ENCODE results near the gene ARFGAP3. TPM values are rescaled to one million over a fixed set of nuclear protein-coding genes. Genes with fewer than 3 reads are reported as not detected.
"Not testable (repeated sequence)": the region's sequence is repeated elsewhere in the genome, so short reads cannot be mapped to it uniquely, and the experiment has no call there.

The ARFGAP3 gene
- total and polyA plus RNA-seq, 2 experiments from 2014 or later = 53.7 to 89.5 TPM

DNA sequence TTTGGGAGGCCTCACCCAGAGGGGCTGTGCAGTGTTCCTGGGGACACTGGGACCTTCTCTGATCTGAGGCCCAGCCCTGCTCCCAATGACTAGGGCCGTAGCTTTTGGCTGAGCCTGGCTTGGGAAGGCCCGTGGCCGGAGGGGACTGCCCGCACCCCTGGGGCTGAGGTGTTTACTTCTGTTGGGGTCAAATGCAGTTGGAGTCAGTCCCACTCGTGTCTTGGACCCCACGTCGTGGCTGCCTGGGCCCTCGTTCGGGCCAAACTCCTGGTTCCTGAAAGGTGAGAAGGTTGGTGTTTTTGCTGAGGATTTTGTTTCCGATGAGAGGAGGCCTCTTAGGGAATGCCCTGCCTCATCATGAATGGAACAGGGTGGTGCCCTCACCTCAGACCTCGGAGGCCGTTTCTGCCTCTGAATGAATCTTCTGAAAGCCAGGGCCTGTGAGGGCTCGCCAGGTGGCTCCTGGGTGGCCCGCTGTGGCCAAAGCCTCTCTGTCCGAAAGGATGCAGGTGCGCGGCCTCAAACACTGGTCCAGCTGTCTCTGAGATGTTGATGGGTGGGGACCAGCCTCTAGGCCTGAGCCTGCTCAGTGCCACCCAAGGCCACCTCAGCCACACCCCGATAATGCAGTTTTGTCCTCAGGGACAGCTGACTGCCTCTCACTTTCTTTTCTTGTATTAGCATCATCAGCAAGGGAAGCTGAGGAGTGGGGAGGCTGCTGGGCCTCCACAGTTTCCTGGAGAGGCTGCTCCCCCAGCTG is 96.1 kb downstream of the ARFGAP3 start:
- Histone ChIP-seq H3K27me3 (no peaks in the 10 kb centered on the region), H3K4me1 (ENCODE audit: insufficient read depth) (no peaks in the 10 kb centered on the region), H3K4me2 (no peak overlapping the region), H3K27ac (no peak overlapping the region), H3K9me3 (ENCODE audit: low read depth) (no peaks in the 10 kb centered on the region), H3K36me3 (replicated peaks; ENCODE audit: insufficient read depth, low read depth) (no peaks in the 10 kb centered on the region), H3K9me2 (replicated peaks; ENCODE audit: insufficient read depth) (no peaks in the 10 kb centered on the region), H4K20me1 (ENCODE audit: insufficient read depth, poor library complexity, severe bottlenecking) (no peaks in the 10 kb centered on the region), H3K79me2 (no peaks in the 10 kb centered on the region), H3K4me3 (no peak overlapping the region), H2AFZ (no peak overlapping the region)
- DNase-seq (ENCODE audit: low spot score) = no peak
- TF ChIP-seq, protein P1, sequence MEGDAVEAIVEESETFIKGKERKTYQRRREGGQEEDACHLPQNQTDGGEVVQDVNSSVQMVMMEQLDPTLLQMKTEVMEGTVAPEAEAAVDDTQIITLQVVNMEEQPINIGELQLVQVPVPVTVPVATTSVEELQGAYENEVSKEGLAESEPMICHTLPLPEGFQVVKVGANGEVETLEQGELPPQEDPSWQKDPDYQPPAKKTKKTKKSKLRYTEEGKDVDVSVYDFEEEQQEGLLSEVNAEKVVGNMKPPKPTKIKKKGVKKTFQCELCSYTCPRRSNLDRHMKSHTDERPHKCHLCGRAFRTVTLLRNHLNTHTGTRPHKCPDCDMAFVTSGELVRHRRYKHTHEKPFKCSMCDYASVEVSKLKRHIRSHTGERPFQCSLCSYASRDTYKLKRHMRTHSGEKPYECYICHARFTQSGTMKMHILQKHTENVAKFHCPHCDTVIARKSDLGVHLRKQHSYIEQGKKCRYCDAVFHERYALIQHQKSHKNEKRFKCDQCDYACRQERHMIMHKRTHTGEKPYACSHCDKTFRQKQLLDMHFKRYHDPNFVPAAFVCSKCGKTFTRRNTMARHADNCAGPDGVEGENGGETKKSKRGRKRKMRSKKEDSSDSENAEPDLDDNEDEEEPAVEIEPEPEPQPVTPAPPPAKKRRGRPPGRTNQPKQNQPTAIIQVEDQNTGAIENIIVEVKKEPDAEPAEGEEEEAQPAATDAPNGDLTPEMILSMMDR (IDR thresholded peaks at IDR 0.05; ENCODE audit: poor library complexity) = no peak
- TF ChIP-seq EZH2 (IDR thresholded peaks at IDR 0.05; ENCODE audit: borderline replicate concordance) = no peak
- TF ChIP-seq EZH2phosphoT487 (IDR thresholded peaks at IDR 0.05; ENCODE audit: low read depth, severe bottlenecking, unreplicated experiment) = no peak
- 85% methylated on average over 18 of the region's 18 CpGs for WGBS (ENCODE audit: low lambda C conversion rate, missing lambda C conversion rate)

DNA sequence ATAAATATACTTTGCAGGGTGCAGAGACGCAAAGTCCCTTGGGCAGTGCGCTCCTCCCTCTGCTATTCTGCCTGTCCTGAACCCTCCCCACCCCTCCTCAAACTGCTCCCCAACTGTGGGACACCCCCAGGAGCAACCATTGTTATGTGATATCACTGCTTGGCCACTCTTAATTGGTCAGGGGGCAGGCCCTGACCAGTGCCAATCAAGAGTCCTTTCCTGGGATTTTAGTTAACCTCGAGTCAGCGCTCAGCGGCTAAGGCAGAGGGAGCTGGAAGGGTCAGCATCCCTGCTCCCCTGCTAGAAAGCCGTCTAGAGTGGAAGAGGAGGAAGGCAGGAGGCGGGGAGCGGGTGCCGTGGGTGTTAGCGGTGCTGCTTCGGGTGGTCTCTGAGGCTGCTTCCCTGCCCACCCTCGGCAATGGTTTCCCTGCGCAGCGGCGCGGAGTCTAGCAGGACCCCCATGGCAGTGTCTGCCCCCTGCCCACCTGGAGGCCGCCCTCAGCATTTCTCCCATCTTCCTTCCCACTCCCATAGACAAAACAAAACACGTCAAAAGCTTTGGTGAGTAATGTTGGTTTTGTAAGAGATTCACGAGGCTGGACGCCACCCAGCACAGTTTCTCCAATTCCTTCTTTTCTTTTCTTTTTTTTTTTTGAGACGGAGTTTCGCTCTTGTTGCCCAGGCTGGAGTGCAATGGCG is 98.0 kb downstream of the ARFGAP3 start:
- Histone ChIP-seq H3K4me2 (no peak overlapping the region), H3K4me1 (ENCODE audit: insufficient read depth) (no peaks in the 10 kb centered on the region), H3K9me2 (replicated peaks; ENCODE audit: insufficient read depth) (no peaks in the 10 kb centered on the region), H3K36me3 (replicated peaks; ENCODE audit: insufficient read depth, low read depth) (no peaks in the 10 kb centered on the region), H3K27me3 (no peaks in the 10 kb centered on the region), H3K9me3 (ENCODE audit: low read depth) (no peaks in the 10 kb centered on the region), H3K4me3 (no peak overlapping the region), H3K79me2 (no peaks in the 10 kb centered on the region), H4K20me1 (ENCODE audit: insufficient read depth, poor library complexity, severe bottlenecking) (no peaks in the 10 kb centered on the region), H2AFZ (no peak overlapping the region), H3K27ac (no peak overlapping the region)
- no peak for DNase-seq (ENCODE audit: low spot score)
- WGBS (ENCODE audit: low lambda C conversion rate, missing lambda C conversion rate) = 80% methylated on average over 23 of the region's 23 CpGs
- TF ChIP-seq EZH2 (IDR thresholded peaks at IDR 0.05; ENCODE audit: borderline replicate concordance) = no peak
- TF ChIP-seq, protein P1 (IDR thresholded peaks at IDR 0.05; ENCODE audit: poor library complexity) = no peak
- TF ChIP-seq EZH2phosphoT487 (IDR thresholded peaks at IDR 0.05; ENCODE audit: low read depth, severe bottlenecking, unreplicated experiment) = no peak

DNA sequence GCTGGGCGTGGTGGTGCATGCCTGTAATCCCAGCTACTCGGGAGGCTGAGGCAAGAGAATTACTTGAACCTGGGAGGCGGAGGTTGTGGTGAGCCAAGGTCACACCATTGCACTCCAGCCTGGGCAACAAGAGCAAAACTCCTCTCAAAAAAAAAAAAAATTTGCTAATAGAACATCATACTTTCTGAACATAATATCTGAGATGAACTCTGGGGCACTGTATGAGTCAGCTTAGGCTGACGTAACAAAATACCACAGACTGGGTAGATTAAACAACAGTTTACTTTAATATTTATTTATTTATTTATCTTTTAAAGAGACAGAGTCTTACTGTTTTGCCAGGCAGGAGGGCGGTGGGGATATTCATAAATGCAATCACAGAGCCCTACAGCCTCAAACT is 101.5 kb downstream of the ARFGAP3 start:
- WGBS (ENCODE audit: low lambda C conversion rate, missing lambda C conversion rate) = 74% methylated on average over 5 of the region's 5 CpGs
- H3K9me3 ChIP-seq (ENCODE audit: low read depth); H4K20me1 ChIP-seq (ENCODE audit: insufficient read depth, poor library complexity, severe bottlenecking); H3K9me2 ChIP-seq (replicated peaks; ENCODE audit: insufficient read depth); H3K27ac ChIP-seq; H3K4me1 ChIP-seq (ENCODE audit: insufficient read depth); H3K36me3 ChIP-seq (replicated peaks; ENCODE audit: insufficient read depth, low read depth); H3K4me2 ChIP-seq; H3K4me3 ChIP-seq; H3K79me2 ChIP-seq; H3K27me3 ChIP-seq; H2AFZ ChIP-seq: not testable (repeated sequence)
- peak; percentile 41 for DNase-seq (ENCODE audit: low spot score)

DNA sequence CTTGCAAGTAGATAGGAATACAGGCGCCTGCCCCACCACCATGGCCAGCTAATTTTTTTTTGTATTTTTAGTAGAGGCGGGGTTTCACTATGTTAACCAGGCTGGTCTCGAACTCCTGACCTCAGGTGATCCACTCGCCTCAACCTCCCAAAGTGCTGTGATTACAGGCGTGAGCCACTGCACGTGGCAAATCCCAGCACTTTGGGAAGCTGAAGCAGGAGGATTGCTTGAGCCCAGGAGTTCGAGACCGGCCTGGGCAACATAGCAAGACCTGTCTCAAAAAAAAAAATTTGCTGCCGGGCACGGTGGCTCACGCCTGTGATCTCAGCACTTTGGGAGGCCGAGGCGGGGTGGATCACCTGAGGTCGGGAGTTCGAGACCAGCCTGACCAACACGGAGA is 102.0 kb downstream of the ARFGAP3 start:
- 92% methylated on average over 15 of the region's 16 CpGs for WGBS (ENCODE audit: low lambda C conversion rate, missing lambda C conversion rate)
- DNase-seq (ENCODE audit: low spot score); H3K9me2 ChIP-seq (replicated peaks; ENCODE audit: insufficient read depth); H3K4me1 ChIP-seq (ENCODE audit: insufficient read depth); H3K79me2 ChIP-seq; H2AFZ ChIP-seq; H3K27me3 ChIP-seq; H3K9me3 ChIP-seq (ENCODE audit: low read depth); H3K36me3 ChIP-seq (replicated peaks; ENCODE audit: insufficient read depth, low read depth); H3K4me2 ChIP-seq; H4K20me1 ChIP-seq (ENCODE audit: insufficient read depth, poor library complexity, severe bottlenecking); H3K4me3 ChIP-seq; H3K27ac ChIP-seq: not testable (repeated sequence)
